D721Med (cell line): ENCODE results near the gene COL23A1.

ENCODE experiments used
- DNase-seq: peaks from one replicate; pipeline ENCODE4 v3.0.0; 2011; ENCODE audit warnings: low spot score; ENCODE audit not compliant: insufficient read length
- FAIRE-seq: peaks from 2 replicates; lab custom pipeline; 2011; peaks lifted over from hg19 to GRCh38; lab: Jason Lieb, UNC
- TF ChIP-seq, protein P1 (sequence below): IDR thresholded peaks from 2 replicates; pipeline ENCODE4 v1.5.1; 2012; ENCODE audit warnings: mild to moderate bottlenecking, control low read depth; ENCODE audit not compliant: insufficient read depth; ENCODE audit errors: missing control alignments

COL23A1 gene

DNA sequence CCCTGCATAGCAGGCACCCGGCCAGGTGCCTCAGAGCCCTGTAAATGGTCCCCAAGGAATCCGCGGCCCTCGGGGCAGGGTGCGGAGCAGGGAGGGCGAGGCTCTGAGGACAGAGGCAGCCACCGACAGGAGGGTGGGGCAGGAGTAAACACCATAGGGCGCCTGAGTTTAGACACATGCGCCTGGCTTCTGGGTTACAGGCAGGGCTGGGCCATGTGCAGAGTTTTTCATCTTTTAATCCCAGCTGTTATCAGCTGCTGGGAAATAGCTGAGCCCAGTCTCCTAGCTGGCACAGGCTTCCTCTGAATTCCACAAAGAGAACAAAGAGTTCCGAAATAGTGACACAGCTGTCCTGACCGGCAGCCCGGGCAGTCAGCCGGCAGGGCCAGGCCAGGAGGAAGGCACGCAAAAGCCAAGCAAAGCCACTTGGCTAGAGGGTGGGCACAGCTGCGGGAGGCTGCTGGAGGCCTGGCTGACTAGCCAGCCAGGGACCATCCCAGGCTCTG is 258.6 kb downstream of the COL23A1 start:
- DNase-seq = no peak
- no peak for FAIRE-seq
- TF ChIP-seq, protein P1, sequence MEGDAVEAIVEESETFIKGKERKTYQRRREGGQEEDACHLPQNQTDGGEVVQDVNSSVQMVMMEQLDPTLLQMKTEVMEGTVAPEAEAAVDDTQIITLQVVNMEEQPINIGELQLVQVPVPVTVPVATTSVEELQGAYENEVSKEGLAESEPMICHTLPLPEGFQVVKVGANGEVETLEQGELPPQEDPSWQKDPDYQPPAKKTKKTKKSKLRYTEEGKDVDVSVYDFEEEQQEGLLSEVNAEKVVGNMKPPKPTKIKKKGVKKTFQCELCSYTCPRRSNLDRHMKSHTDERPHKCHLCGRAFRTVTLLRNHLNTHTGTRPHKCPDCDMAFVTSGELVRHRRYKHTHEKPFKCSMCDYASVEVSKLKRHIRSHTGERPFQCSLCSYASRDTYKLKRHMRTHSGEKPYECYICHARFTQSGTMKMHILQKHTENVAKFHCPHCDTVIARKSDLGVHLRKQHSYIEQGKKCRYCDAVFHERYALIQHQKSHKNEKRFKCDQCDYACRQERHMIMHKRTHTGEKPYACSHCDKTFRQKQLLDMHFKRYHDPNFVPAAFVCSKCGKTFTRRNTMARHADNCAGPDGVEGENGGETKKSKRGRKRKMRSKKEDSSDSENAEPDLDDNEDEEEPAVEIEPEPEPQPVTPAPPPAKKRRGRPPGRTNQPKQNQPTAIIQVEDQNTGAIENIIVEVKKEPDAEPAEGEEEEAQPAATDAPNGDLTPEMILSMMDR = no peak

- TF ChIP-seq, protein P1 = no peak
- FAIRE-seq = no peak
- DNase-seq = no peak
These were observed 259.3 kb downstream of the COL23A1 start for GRCh38 chr5:178330791-178331404.

- DNase-seq (no peak), FAIRE-seq (no peak)
- TF ChIP-seq, protein P1 = no peak
These were observed 261.1 kb downstream of the COL23A1 start for GRCh38 chr5:178328826-178329730.

DNA sequence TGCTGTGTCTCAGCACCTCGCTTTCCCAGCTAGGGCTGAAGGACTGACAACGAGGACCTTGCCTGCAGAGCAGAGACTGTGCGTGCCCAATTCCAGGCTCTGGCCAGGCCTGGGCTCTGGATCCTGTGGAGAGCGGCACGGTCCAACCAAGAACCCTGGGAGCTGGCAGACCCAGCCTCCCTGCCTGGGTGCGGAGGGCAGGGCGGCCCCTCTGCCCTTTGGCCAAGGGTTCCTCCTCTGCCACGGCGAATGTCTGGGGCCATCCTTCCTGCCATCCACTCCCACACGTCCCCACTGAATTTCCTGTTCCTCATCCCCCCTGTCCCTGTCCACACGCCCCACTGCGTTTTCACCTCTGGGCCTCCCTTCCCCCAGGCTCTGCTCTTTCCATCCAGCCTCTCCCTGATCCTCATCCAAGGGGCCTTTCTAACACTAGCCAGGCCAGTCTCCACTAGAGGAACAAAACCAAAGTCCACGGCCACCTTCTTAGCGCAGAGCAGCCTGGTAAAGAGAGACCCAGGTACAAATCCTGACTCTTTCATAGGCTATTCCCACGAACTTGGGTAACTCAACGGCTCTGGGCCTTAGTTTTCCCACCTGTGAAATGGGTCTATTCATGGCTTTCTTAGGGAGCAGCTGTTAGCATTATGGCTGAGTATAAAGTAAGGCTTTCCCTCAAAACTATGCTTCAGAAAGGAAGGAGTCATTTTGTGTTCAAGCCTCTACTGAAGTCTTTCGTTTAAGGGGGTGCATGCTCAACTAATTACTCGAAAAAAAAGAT is 262.1 kb downstream of the COL23A1 start:
- no peak for FAIRE-seq
- TF ChIP-seq, protein P1 = no peak

GRCh38 chr5:178327446-178327845 is 262.7 kb downstream of the COL23A1 start:
- TF ChIP-seq, protein P1 = no peak
- FAIRE-seq (no peak), DNase-seq (no peak)

More for the DNA sequence above, 262.1 kb downstream of the COL23A1 start:
- no peak for DNase-seq

- TF ChIP-seq, protein P1 = no peak
- no peak for DNase-seq
- FAIRE-seq = no peak
These were observed 263.8 kb downstream of the COL23A1 start for GRCh38 chr5:178326374-178326715.
